Left ventricle myocardium inferior (tissue), 1 donor: ENCODE measurements around the gene NINL. TPM values are rescaled to one million over a fixed set of nuclear protein-coding genes. Genes with fewer than 3 reads are reported as not detected.

Experiments
- DNase-seq: peaks from one replicate; pipeline ENCODE4 v3.0.0-alpha.2; 2020
- H3K27ac ChIP-seq: fragments of 200-600 bp; replicated peaks from 2 replicates; pipeline ENCODE4 v1.8.0; 2021
- H3K27me3 ChIP-seq: fragments of 200-600 bp; 2 replicates; pipeline ENCODE4 v1.8.0; 2021; ENCODE audit warnings: low read depth
- H3K36me3 ChIP-seq: fragments of 200-600 bp; 2 replicates; pipeline ENCODE4 v1.8.0; 2021
- H3K4me1 ChIP-seq: fragments of 200-600 bp; 2 replicates; pipeline ENCODE4 v1.8.0; 2021
- H3K4me3 ChIP-seq: fragments of 200-600 bp; 2 replicates; pipeline ENCODE4 v1.8.0; 2021; ENCODE audit warnings: mild to moderate bottlenecking, moderate library complexity
- H3K9me3 ChIP-seq: fragments of 200-600 bp; replicated peaks from 2 replicates; pipeline ENCODE4 v1.8.0; 2021
- intact Hi-C: fragments of 100-400 bp; cut with micrococcal nuclease; formaldehyde crosslinking; loops from one replicate; pipeline ENCODE4 v1.11.0; 2022
- total RNA-seq: library from RNA; stranded (reverse); fragmentation: NEBNext Ultra II Directional; extraction: Animal tissue kit (Norgen Biotek cat#: 25700); gene quantifications from one replicate; pipeline ENCODE4 v1.2.1, GENCODE V29; 2021
- TF ChIP-seq, protein P1 (sequence below): fragments of 200-600 bp; IDR thresholded peaks from 2 replicates; pipeline ENCODE4 v1.8.0; 2021; ENCODE audit warnings: antibody characterized with exemption, mild to moderate bottlenecking, borderline replicate concordance
- donor health status: DM: no; HTN: yes; CAD: no; lungs with severe emphysema.

NINL gene
- total RNA-seq, 1 donor from 2014 or later: 1.8 TPM

- intact Hi-C loops: no loop called here
- Histone ChIP-seq H3K4me1 (peaks cover 12% of the 10 kb centered on the region), H3K27me3 (no peaks in the 10 kb centered on the region), H3K27ac (no peak overlapping the region), H3K36me3 (peaks cover 18% of the 10 kb centered on the region), H3K4me3 (no peak overlapping the region), H3K9me3 (no peaks in the 10 kb centered on the region)
- TF ChIP-seq, protein P1, sequence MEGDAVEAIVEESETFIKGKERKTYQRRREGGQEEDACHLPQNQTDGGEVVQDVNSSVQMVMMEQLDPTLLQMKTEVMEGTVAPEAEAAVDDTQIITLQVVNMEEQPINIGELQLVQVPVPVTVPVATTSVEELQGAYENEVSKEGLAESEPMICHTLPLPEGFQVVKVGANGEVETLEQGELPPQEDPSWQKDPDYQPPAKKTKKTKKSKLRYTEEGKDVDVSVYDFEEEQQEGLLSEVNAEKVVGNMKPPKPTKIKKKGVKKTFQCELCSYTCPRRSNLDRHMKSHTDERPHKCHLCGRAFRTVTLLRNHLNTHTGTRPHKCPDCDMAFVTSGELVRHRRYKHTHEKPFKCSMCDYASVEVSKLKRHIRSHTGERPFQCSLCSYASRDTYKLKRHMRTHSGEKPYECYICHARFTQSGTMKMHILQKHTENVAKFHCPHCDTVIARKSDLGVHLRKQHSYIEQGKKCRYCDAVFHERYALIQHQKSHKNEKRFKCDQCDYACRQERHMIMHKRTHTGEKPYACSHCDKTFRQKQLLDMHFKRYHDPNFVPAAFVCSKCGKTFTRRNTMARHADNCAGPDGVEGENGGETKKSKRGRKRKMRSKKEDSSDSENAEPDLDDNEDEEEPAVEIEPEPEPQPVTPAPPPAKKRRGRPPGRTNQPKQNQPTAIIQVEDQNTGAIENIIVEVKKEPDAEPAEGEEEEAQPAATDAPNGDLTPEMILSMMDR: no peak
- DNase-seq: no peak
Observed at GRCh38 chr20:25454153-25454900, 131.0 kb downstream of the NINL start.

DNA sequence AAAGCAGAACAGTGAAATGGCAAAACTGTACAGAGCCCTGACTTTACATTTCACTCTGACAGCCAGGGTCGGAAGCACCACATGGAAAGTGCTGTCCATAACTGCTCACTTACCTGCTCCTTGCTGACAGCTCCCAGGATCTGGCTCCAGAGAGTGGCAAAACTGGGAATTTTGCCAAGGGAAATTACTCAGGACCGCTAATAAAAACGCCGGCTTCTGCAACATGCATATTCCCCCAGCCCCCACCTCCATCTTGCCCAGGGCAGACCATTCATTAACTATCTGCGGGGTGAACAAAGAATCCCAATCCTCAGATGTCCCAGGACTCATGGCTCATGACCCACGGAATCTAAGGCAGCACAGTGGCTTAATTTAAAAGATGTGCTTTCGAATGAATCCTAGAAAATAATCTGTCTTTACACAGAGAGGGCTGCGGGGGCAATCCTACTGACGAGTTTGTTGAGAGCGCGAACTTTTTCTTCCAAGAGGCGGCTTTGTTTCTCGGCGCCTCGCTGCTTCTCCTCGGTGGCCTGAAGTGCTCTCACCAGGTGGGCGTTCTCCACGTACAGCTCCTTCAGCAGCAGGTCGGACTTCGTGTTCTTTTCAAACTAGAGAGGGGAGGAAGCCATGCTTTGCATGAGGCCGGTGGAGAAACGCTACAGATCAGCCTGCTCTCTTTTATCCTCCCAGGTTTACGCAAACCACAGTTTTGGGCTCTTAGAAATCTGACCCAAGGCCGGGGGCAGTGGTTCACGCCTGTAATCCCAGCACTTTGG, 132.1 kb downstream of the NINL start:
- peaks cover 12% of the 10 kb centered on the region for H3K4me1 ChIP-seq
- intact Hi-C loops: no loop called here
- H3K27me3 ChIP-seq: no peaks in the 10 kb centered on the region
- no peaks in the 10 kb centered on the region for H3K9me3 ChIP-seq
- DNase-seq: no peak
- H3K4me3 ChIP-seq: no peak overlapping the region
- H3K36me3 ChIP-seq: peaks cover 18% of the 10 kb centered on the region
- H3K27ac ChIP-seq: no peak overlapping the region
- TF ChIP-seq, protein P1: no peak

DNA sequence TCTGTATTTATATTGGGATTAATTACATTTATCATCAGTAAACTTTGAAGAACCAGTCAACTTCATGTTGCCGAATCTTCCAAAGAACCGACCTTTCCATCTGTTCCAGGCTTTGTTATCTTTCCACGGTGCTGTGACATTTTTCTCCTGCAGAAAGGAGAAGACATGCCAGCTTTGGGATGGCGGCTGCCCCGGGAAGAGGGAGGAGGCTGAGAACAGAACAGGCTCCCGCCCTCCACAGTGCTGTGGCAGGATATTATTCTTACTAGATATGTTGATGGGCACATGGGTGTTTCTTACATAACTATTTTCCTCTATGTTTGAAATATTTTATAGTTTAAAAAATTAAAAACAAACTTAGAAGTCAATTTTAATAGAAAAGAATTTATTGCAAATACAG, 133.0 kb downstream of the NINL start:
- TF ChIP-seq, protein P1: no peak
- Histone ChIP-seq H3K4me3 (no peak overlapping the region), H3K4me1 (peaks cover 12% of the 10 kb centered on the region), H3K27ac (no peak overlapping the region), H3K36me3 (peaks cover 18% of the 10 kb centered on the region), H3K27me3 (no peaks in the 10 kb centered on the region), H3K9me3 (no peaks in the 10 kb centered on the region)
- DNase-seq: no peak
- intact Hi-C loops: no loop called here

DNA sequence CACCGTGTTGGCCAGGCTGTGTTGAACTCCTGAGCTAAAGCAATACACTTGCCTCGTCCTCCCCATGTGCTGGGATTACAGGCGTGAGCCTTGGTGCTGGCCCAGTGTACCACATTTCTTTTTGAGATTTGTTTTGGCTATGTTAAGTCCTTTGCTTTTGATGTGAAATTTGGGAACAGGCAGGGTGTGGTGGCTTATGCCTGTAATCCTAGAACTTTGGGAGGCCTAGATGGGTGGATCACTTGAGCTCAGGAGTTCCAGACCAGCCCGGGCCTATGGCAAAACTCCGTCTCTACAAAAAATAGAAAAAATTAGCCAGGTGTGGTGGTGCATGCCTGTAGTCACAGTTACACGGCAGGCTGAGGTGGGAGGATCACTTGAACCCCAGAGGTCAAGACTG, 137.7 kb downstream of the NINL start:
- peaks cover 4% of the 10 kb centered on the region for H3K4me1 ChIP-seq
- H3K9me3 ChIP-seq: no peaks in the 10 kb centered on the region
- H3K27ac ChIP-seq: no peak overlapping the region
- no peak overlapping the region for H3K4me3 ChIP-seq
- no peak for DNase-seq
- intact Hi-C loops: no loop called here
- TF ChIP-seq, protein P1: no peak
- H3K27me3 ChIP-seq: no peaks in the 10 kb centered on the region
- peaks cover 4% of the 10 kb centered on the region for H3K36me3 ChIP-seq

- Histone ChIP-seq H3K27me3 (no peaks in the 10 kb centered on the region), H3K4me1 (no peaks in the 10 kb centered on the region), H3K36me3 (no peaks in the 10 kb centered on the region), H3K27ac (no peak overlapping the region), H3K4me3 (no peak overlapping the region), H3K9me3 (no peaks in the 10 kb centered on the region)
- intact Hi-C loops: no loop called here
- no peak for DNase-seq
- TF ChIP-seq, protein P1: no peak
Observed at GRCh38 chr20:25444556-25444955, 140.8 kb downstream of the NINL start.
